Lung (tissue), 12 donors: ENCODE results near the gene QRFP. TPM values are rescaled to one million over a fixed set of nuclear protein-coding genes. Genes with fewer than 3 reads are reported as not detected.

Source experiments
- ATAC-seq: fragments of 200-7000 bp; cut with Tn5 transposase; one replicate; pipeline ENCODE4 v1.9.1; 2020; ENCODE audit warnings: moderate number of reproducible peaks; ENCODE audit not compliant: insufficient read depth, low FRiP score
- DNase-seq, 3 donors: peaks; one replicate each; pipeline ENCODE4 v3.0.0-alpha.2; 2013 to 2017
- H3K27ac ChIP-seq, 2 donors: one replicate each; pipeline ENCODE4 v1.5.1; 2013; ENCODE audit warnings: mild to moderate bottlenecking in 2 of 2, moderate library complexity in 2 of 2, control low read depth in 1 of 2, inconsistent platforms in 1 of 2, low read depth in 1 of 2, low read length in 1 of 2
- H3K27me3 ChIP-seq, 3 donors: one replicate each; pipeline ENCODE4 v1.5.1; 2013; ENCODE audit warnings: low read length in 2 of 3; ENCODE audit not compliant: control insufficient read depth in 3 of 3, insufficient read depth in 3 of 3
- H3K36me3 ChIP-seq, 4 donors: one replicate each; pipeline ENCODE4 v1.5.1; 2013; ENCODE audit warnings: low read length in 4 of 4, mild to moderate bottlenecking in 1 of 4, moderate library complexity in 1 of 4; ENCODE audit not compliant: control insufficient read depth in 4 of 4, insufficient read depth in 4 of 4
- H3K4me1 ChIP-seq, 5 donors: one replicate each; pipeline ENCODE4 v1.5.1; 2013; ENCODE audit warnings: low read length in 5 of 5, mild to moderate bottlenecking in 2 of 5, moderate library complexity in 1 of 5; ENCODE audit not compliant: control insufficient read depth in 5 of 5, insufficient read depth in 5 of 5
- H3K4me3 ChIP-seq: one replicate; pipeline ENCODE4 v1.5.1; 2013; ENCODE audit warnings: mild to moderate bottlenecking, control low read depth, moderate library complexity
- H3K9ac ChIP-seq, 2 donors: one replicate each; pipeline ENCODE4 v1.5.1; 2013; ENCODE audit warnings: low read length in 2 of 2, control low read depth in 1 of 2; ENCODE audit not compliant: insufficient read depth in 1 of 2
- H3K9me3 ChIP-seq, 4 donors: one replicate each; pipeline ENCODE4 v1.5.1; 2013; ENCODE audit warnings: low read length in 3 of 4, mild to moderate bottlenecking in 1 of 4, moderate library complexity in 1 of 4; ENCODE audit not compliant: control insufficient read depth in 4 of 4, insufficient read depth in 3 of 4
- CTCF ChIP-seq: IDR thresholded peaks from 2 replicates; pipeline ENCODE4 v1.5.1; 2012; ENCODE audit warnings: mild to moderate bottlenecking; ENCODE audit errors: control extremely low read depth, extremely low read depth
- WGBS, 2 donors: extraction: QIAGEN DNeasy Blood & Tissue Kit; methylation state at CpG; one replicate each; pipeline ENCODE4 v1.1.7; 2013; 5-methylcytosine and 5-hydroxymethylcytosine counted together
- polyA plus RNA-seq, 2 donors: library from polyadenylated mRNA; stranded (reverse); fragments of 200-250 nt; gene quantifications; one replicate each; pipeline ENCODE4 v1.2.1, GENCODE V29; 2013
- total RNA-seq, 2 donors: library from RNA; depleted of rRNA in 1 of 2; stranded (reverse); fragments of >200 nt in 1 of 2; gene quantifications; one replicate each; pipeline ENCODE4 v1.2.1, GENCODE V29; 2014 to 2021
- donor health status: control.
- donor health status: control.
- donor health status: Bipolar disorder and iron deficiency.
- donor health status: healthy.
- donor health status: DM: yes; HTN: yes; CAD: no.

The QRFP gene
- total and polyA plus RNA-seq, 4 donors: 0.13 to 0.16 TPM; not detected in 2

- no peaks in the 10 kb centered on the region for H3K36me3 ChIP-seq
- H3K4me1 ChIP-seq: peaks cover 0 to 15% (median 0%) of the 10 kb centered on the region in 5 donors
- peaks cover 0 to 2% (median 0%) of the 10 kb centered on the region in 4 donors for H3K9me3 ChIP-seq
- WGBS, 2 donors: 67 to 75% methylated on average over 16 of the region's 16 CpGs
- H3K4me3 ChIP-seq: no peak overlapping the region
- H3K9ac ChIP-seq: no peak overlapping the region
- no peak for ATAC-seq
- no peak for DNase-seq
- H3K27me3 ChIP-seq: peaks cover 0 to 34% (median 0%) of the 10 kb centered on the region in 3 donors
- no peak overlapping the region for H3K27ac ChIP-seq
- TF ChIP-seq CTCF: no peak
These were observed 26.4 kb upstream of the QRFP start for GRCh38 chr9:130922893-130923610.

GRCh38 chr9:130921989-130922892 lies 25.6 kb upstream of the QRFP start:
- peaks cover 0 to 15% (median 0%) of the 10 kb centered on the region in 5 donors for H3K4me1 ChIP-seq
- H3K36me3 ChIP-seq: no peaks in the 10 kb centered on the region
- H3K4me3 ChIP-seq: no peak overlapping the region
- no peak for TF ChIP-seq CTCF
- peaks cover 0 to 2% (median 0%) of the 10 kb centered on the region in 4 donors for H3K9me3 ChIP-seq
- no peak for DNase-seq
- ATAC-seq: no peak
- peaks cover 0 to 34% (median 0%) of the 10 kb centered on the region in 3 donors for H3K27me3 ChIP-seq
- WGBS, 2 donors: 76 to 85% methylated on average over 31 of the region's 31 CpGs
- H3K27ac ChIP-seq: no peak overlapping the region
- H3K9ac ChIP-seq: no peak overlapping the region

GRCh38 chr9:130921300-130921988 lies 24.8 kb upstream of the QRFP start:
- Histone ChIP-seq H3K4me1 (peaks cover 0 to 15% (median 0%) of the 10 kb centered on the region in 5 donors), H3K27me3 (peaks cover 0 to 36% (median 0%) of the 10 kb centered on the region in 3 donors), H3K4me3 (no peak overlapping the region), H3K9ac (no peak overlapping the region), H3K27ac (no peak overlapping the region), H3K36me3 (no peaks in the 10 kb centered on the region), H3K9me3 (peaks cover 0 to 2% (median 0%) of the 10 kb centered on the region in 4 donors)
- ATAC-seq: no peak
- WGBS, 2 donors: 56 to 71% methylated on average over 29 of the region's 29 CpGs
- TF ChIP-seq CTCF: no peak
- DNase-seq: peak; percentile 67 to 70 (median 68)
